ENCODE data around the gene PLEK.

GRCh38 chr2:68404893-68405799 is 40.1 kb downstream of the PLEK start:
- TF ChIP-seq CTCF (IDR thresholded peaks at IDR 0.05; ENCODE audit: low read depth, low read length, poor library complexity, severe bottlenecking), result no peak
- no peak for TF ChIP-seq EZH2phosphoT487 (IDR thresholded peaks at IDR 0.05; ENCODE audit: borderline replicate concordance, low read length)
